HEK293T (cell line): Measurements from ENCODE around the gene NME2.

Source experiments
- BHLHE40 ChIP-seq: fragments of 450-650 bp; IDR thresholded peaks from 2 replicates; pipeline ENCODE4 v1.6.1; 2016; ENCODE audit warnings: mild to moderate bottlenecking, moderate library complexity, borderline replicate concordance
- ELF4 ChIP-seq: fragments of 450-650 bp; IDR thresholded peaks from 2 replicates; pipeline ENCODE4 v1.6.1; 2017; ENCODE audit warnings: antibody characterized with exemption
- FOXA1 ChIP-seq: fragments of 450-650 bp; IDR thresholded peaks from 2 replicates; pipeline ENCODE4 v1.6.1; 2016; ENCODE audit warnings: mild to moderate bottlenecking
- FOXK2 ChIP-seq: fragments of 450-650 bp; IDR thresholded peaks from 2 replicates; pipeline ENCODE4 v1.6.1; 2016; ENCODE audit warnings: mild to moderate bottlenecking
- FOXM1 ChIP-seq: fragments of 450-650 bp; IDR thresholded peaks from 2 replicates; pipeline ENCODE4 v1.6.1; 2017; ENCODE audit warnings: mild to moderate bottlenecking, borderline replicate concordance
- HDGF ChIP-seq: fragments of 450-650 bp; IDR thresholded peaks from 2 replicates; pipeline ENCODE4 v1.6.1; 2017; ENCODE audit warnings: antibody characterized with exemption, borderline replicate concordance
- L3MBTL2 ChIP-seq: fragments of 450-650 bp; conservative IDR thresholded peaks from 2 replicates; pipeline ENCODE4 v1.6.1; 2016; ENCODE audit warnings: mild to moderate bottlenecking
- LEF1 ChIP-seq: fragments of 450-650 bp; IDR thresholded peaks from 2 replicates; pipeline ENCODE4 v1.6.1; 2017; ENCODE audit warnings: mild to moderate bottlenecking, borderline replicate concordance
- NFRKB ChIP-seq: fragments of 450-650 bp; IDR thresholded peaks from 2 replicates; pipeline ENCODE4 v1.6.1; 2016; ENCODE audit warnings: mild to moderate bottlenecking, moderate library complexity
- SP1 ChIP-seq: fragments of 450-650 bp; IDR thresholded peaks from 2 replicates; pipeline ENCODE4 v1.6.1; 2017
- SUZ12 ChIP-seq: fragments of 450-650 bp; IDR thresholded peaks from 2 replicates; pipeline ENCODE4 v1.6.1; 2016; ENCODE audit warnings: mild to moderate bottlenecking
- TARDBP ChIP-seq: fragments of 450-650 bp; IDR thresholded peaks from 2 replicates; pipeline ENCODE4 v1.6.1; 2016
- ZNF384 ChIP-seq: fragments of 450-650 bp; IDR thresholded peaks from 2 replicates; pipeline ENCODE4 v1.6.1; 2016

- TF ChIP-seq SP1 (no peak), FOXA1 (no peak), SUZ12 (no peak), LEF1 (no peak), FOXM1 (no peak), BHLHE40 (no peak), L3MBTL2 (no peak), NFRKB (no peak), TARDBP (no peak), FOXK2 (no peak), ZNF384 (no peak), ELF4 (no peak), HDGF (no peak)
Observed at GRCh38 chr17:51124640-51125503, 41.3 kb upstream of the NME2 start.
